ENCODE data around the gene CADM2.
"Not testable (repeated sequence)": the region's sequence is repeated elsewhere in the genome, so short reads cannot be mapped to it uniquely, and the experiment has no call there.

Gene CADM2

GRCh38 chr3:85074003-85074402 is 115.2 kb downstream of the CADM2 start:
- no peak for DNase-seq (ENCODE audit: low read depth in 1 of 2, low spot score in 1 of 2)

DNA sequence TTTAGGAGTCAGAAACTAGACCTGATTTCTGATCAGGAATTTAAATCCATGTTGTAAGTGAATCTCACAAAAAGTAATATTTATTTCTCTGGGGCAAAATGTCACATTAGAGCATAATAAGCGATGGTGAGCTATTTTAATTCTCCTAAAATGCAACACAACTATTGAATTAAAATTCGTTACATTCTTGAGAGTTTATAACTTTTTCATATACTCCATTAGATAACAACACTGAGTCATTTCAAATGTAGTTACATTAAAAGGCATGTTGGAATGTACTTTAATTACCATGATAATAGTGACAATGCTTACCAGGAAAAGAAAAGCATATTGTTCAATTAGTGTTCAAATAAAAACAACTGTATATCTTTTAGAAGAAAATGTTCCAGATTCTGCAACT is 116.9 kb downstream of the CADM2 start:
- no peak for DNase-seq (ENCODE audit: low read depth in 1 of 2, low spot score in 1 of 2)

DNA sequence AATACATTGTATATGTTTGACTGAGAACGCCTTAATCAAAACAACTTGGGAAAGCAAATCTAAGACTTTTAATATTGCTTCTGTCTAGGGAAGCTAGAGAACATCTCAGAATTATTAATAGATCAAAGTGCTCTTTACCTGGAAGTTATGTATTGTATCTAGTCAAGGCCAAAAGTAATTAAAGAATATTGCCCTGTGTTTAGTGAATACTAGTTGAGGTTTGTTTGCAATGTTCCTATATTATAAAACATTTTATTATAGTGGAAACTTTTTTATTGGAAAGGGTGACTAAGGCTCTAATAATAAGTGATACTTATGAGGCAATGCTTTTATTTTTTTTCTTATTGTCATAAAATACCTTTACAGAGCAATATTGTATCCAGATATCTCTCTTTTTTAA is 118.2 kb downstream of the CADM2 start:
- DNase-seq (ENCODE audit: low read depth in 1 of 2, low spot score in 1 of 2), result no peak

DNA sequence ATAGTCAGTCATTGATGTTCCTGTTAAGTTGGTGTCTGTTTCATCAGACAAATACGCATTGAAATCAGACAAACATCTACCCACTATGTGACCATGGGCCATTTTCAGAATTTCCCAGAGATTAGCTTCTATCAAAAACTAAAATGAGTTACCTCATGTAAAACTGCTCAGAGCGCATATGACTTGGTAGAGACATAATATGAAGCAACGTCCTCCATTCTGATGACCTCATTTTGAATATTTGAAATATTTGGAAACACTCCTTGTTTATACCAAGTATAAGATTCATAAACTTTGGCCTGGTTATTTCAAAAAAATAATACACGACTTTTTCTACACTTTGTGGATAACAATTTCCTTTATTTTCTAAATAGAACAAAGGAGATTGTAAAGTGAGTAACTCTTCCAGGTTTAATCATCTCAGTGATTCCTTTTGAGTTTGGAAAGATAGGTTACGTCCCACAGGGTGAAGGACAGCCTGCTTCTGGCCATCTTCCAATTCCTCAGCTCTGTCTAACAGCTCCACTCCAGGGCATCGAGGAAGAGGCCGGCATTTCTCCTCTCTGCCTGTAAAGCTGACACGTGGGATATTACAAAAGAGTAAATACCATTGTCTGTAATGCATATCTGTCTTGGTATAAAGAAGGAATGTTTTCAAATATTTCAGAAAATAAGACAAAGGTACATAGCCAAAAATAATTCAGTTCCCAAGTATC is 122.6 kb downstream of the CADM2 start:
- DNase-seq (ENCODE audit: low read depth in 1 of 2, low spot score in 1 of 2), result no peak

DNA sequence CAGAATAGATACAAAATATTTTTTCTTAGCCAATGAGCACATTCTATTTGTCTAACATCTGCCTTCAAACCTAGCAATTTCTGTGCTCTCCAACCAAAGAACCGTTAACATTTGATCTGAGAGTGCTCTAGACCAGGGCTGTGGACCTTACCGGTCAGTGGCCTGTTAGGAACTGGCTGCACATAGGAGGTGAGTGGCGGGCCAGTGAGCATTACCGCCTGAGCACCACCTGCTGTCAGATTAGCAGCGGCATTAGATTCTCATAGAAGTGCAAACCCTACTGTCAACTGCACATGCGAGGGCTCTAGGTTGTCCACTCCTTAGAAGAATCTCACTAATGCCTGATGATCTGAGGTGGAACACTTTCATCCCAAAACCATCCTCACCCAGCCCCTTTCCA is 131.7 kb downstream of the CADM2 start:
- no peak for DNase-seq (ENCODE audit: low read depth in 1 of 2, low spot score in 1 of 2)

DNA sequence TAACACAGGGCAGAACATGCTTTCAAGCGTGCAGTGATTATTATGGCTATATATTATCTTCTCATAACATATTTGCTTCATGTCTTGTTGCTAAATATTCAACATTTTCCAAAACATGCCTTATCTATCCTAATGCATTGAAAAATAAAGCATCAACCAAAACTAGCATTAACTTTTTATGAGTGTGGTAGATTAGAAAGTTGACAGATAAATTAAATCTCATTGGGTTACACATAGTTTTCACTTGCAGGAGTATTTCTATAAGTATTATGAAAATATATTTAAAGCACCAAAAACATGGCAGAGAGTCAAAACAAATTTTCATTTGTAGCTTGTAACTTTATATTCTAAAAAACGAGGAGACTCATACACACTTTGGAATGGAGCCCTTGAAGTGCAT is 141.5 kb downstream of the CADM2 start:
- no peak for DNase-seq (ENCODE audit: low read depth in 1 of 2, low spot score in 1 of 2)

GRCh38 chr3:85102781-85103180 is 144.0 kb downstream of the CADM2 start:
- DNase-seq (ENCODE audit: low read depth in 1 of 2, low spot score in 1 of 2), result no peak

- no peak for DNase-seq (ENCODE audit: low read depth in 1 of 2, low spot score in 1 of 2)
Observed at GRCh38 chr3:85110393-85110792, 151.6 kb downstream of the CADM2 start.

- DNase-seq (ENCODE audit: low read depth in 1 of 2, low spot score in 1 of 2), result no peak
Observed at GRCh38 chr3:85120879-85121278, 162.1 kb downstream of the CADM2 start.

- not testable (repeated sequence) for DNase-seq (ENCODE audit: low read depth in 1 of 2, low spot score in 1 of 2)
Observed at GRCh38 chr3:85132864-85133263, 174.1 kb downstream of the CADM2 start.

DNA sequence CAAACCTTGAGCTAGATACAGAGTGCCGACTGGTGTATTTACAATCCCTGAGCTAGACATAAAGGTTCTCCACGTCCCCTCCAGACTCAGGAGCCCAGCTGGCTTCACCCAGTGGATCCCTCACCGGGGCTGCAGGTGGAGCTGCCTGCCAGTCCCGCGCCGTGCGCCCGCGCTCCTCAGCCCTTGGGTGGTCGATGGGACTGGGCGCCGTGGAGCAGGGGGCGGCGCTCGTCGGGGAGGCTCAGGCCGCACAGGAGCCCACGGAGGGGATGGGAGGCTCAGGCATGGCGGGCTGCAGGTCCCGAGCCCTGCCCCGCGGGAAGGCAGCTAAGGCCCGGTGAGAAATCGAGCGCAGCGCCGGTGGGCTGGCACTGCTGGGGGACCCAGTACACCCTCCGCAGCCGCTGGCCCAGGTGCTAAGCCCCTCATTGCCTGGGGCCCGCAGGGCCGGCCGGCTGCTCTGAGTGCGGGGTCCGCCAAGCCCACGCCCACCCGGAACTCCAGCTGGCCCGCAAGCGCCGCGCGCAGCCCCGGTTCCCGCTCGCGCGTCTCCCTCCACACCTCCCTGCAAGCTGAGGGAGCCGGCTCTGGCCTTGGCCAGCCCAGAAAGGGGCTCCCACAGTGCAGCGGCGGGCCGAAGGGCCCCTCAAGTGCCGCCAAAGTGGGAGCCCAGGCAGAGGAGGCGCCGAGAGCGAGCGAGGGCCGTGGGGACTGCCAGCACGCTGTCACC is 175.1 kb downstream of the CADM2 start:
- not testable (repeated sequence) for DNase-seq (ENCODE audit: low read depth in 1 of 2, low spot score in 1 of 2)

DNA sequence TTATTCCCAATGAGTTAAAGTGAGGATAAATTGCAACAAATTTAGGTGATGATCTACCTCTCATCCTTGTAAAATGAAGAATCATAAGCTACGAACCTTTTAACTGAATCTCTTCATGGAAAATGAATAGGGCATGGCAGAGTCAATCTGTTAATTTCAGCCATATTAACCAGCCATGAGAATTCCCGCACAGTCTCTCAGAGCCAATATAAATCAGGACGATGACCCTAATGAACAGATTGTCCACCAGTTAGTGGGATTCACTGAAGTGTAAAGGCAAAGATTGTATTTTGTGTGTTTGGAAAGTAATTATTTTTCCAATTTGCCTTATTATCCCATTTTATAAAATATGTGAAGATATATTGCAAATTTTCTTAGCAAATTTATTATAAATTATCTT is 183.8 kb downstream of the CADM2 start:
- DNase-seq (ENCODE audit: low read depth in 1 of 2, low spot score in 1 of 2), result no peak

DNA sequence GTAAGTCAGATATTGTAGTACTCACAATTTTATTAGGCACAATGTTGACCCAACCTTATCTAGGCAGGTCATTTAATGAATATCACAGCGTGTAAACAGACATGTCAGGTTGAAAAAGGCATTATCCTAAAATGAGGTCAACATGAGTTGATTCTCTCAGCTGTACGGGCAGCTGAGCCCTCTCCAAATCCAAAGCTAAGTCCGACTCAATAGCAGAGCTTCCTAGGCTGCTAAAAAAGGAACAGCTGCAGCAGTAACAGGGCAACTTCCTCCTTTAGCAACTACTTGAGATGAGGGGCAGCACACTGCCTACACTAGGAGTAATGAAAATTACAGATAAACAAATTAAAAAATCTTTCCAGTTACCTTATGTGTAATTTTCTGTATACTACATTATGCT is 189.2 kb downstream of the CADM2 start:
- DNase-seq (ENCODE audit: low read depth in 1 of 2, low spot score in 1 of 2), result no peak

DNA sequence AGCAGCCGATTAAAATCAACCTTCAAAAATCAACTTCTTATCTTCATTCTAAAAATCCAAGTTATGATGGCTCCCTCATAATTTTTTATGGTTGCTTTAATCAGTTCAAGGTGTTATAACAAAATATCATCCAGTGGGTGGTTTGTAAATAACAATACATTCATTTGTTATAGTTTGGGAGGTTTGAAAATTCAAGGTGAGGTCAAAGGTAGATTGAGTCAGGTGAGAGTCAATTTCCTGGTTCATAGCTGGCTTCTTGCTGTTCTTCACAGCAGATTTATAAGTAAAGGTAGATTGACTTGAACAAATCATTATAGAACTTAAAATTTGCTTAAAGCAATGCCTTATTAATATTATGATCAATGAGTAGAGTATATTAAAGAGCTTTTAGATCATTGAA is 192.8 kb downstream of the CADM2 start:
- no peak for DNase-seq (ENCODE audit: low read depth in 1 of 2, low spot score in 1 of 2)

GRCh38 chr3:85153279-85153678 is 194.5 kb downstream of the CADM2 start:
- DNase-seq (ENCODE audit: low read depth in 1 of 2, low spot score in 1 of 2), result not testable (repeated sequence)

DNA sequence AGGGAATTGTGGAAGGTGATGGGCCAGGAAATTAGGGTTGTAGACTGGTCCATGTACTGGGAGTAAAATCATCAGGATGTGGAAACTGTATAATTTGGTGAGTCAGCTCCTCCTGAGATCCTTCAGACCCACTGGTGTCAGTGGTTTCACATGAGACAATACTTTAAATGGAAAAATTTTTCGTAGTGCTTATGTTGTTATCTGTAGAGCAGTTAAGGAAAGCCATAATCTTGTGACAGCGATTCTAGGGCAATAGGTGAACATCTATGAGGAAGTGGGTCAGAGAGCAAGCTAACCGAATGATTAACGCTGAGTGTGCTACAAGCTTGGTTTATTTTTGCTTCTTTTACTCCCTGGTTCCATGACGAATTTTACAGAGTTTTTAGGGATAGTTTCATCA is 200.6 kb downstream of the CADM2 start:
- no peak for DNase-seq (ENCODE audit: low read depth in 1 of 2, low spot score in 1 of 2)

- DNase-seq (ENCODE audit: low read depth in 1 of 2, low spot score in 1 of 2), result no peak
Observed at GRCh38 chr3:85161544-85161943, 202.8 kb downstream of the CADM2 start.

GRCh38 chr3:85162905-85163304 is 204.1 kb downstream of the CADM2 start:
- DNase-seq (ENCODE audit: low read depth in 1 of 2, low spot score in 1 of 2), result no peak

DNA sequence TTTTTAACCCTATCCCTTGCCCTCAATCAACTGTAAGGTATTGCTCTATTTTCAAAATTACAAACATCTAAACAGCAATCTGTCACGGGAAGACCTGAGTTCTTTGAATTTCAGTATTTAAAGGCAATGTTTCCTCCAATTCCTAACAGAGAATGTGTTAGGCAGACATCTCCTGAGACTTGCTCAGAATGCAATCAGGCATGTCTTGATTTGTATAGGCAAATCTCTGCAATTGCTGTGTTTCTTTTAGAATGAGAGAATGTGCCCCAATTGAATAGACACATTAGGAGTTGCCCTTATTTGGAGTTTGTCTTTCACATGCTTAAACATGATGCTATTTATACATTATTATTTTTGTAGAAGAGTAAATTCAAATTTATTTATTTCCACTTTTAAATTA is 205.6 kb downstream of the CADM2 start:
- DNase-seq (ENCODE audit: low read depth in 1 of 2, low spot score in 1 of 2), result no peak

GRCh38 chr3:85167576-85167975 is 208.8 kb downstream of the CADM2 start:
- DNase-seq (ENCODE audit: low read depth in 1 of 2, low spot score in 1 of 2), result no peak

DNA sequence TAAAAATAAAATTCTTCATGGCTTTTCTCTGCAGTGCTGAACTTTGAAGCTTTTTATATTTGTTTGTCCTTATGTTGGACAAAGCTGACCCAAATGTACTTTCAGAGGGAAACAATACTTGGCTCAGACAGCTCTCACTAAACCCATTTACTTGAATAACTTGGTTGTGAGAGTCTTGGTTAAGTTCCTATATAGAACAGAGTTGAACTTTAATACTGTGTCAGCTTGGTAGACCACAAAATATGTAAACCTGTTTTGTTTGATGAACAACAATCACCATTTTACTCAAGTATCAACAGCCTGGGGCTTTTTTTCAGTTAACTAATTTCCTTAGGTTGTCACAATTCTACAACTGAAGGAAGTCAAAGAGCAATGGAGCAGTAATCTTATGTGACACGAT is 211.9 kb downstream of the CADM2 start:
- DNase-seq (ENCODE audit: low read depth in 1 of 2, low spot score in 1 of 2), result no peak

DNA sequence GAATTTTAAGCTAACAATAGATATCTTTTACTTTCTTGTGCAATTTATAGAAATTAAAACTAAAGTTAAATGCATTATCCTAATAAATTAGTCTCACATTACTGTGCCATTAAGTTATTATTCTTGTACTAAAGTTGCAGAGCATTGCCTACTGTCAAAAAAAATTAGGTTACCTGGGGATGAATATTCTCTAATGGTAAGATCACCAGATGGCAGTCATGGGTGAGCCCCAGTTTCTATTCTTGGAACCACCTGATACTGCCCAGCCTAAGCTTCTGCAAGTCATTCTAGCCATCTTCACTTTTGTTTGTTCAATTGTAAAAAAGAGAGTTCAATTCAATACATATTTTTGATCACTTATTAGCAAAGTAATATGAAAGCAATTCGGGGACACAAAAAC is 213.2 kb downstream of the CADM2 start:
- DNase-seq (ENCODE audit: low read depth in 1 of 2, low spot score in 1 of 2), result no peak

GRCh38 chr3:85176799-85177198 is 218.0 kb downstream of the CADM2 start:
- no peak for DNase-seq (ENCODE audit: low read depth in 1 of 2, low spot score in 1 of 2)

Measured in activated T-helper 1 cell treated with anti-CD3 and anti-CD28 coated beads, Interleukin-2, amount 50 U/mL, for 16 hours (primary cell).